H1 (cell line): Measurements from ENCODE around the gene TPRA1. TPM values are rescaled to one million over a fixed set of nuclear protein-coding genes. Genes with fewer than 3 reads are reported as not detected.

Source experiments
- CTCF ChIA-PET: fragments of 300-600 bp; sonication (Branson Sonifier 250); formaldehyde crosslinking; loops from one replicate; lab custom pipeline; 2021; ENCODE audit not compliant: partially characterized antibody; lab: Charles Lee
- POLR2A ChIA-PET: fragments of 300-600 bp; sonication (Branson Sonifier 250); formaldehyde crosslinking; loops from one replicate; lab custom pipeline; 2021; ENCODE audit warnings: inconsistent platforms; ENCODE audit not compliant: partially characterized antibody; lab: Charles Lee
- DNase-seq, 2 experiments: peaks; one replicate each; pipeline versions ENCODE4 v3.0.0 to v3.0.0-alpha.2; 2010 to 2022; ENCODE audit warnings: low spot score in 2 of 2, low read depth in 1 of 2, mixed read lengths in 1 of 2
- FAIRE-seq: peaks from 2 replicates; lab custom pipeline; 2011; peaks lifted over from hg19 to GRCh38; lab: Jason Lieb, UNC
- H2AFZ ChIP-seq: 2 replicates; pipeline ENCODE4 v1.8.1; 2012; ENCODE audit warnings: low read length, inconsistent platforms
- H2AK5ac ChIP-seq: 2 replicates; pipeline ENCODE4 v1.6.1; 2013; ENCODE audit warnings: low read depth, low read length
- H2BK120ac ChIP-seq: replicated peaks from 2 replicates; pipeline ENCODE3; 2013; ENCODE audit warnings: low read depth, low read length, inconsistent platforms
- H2BK12ac ChIP-seq: 2 replicates; pipeline ENCODE4 v1.6.1; 2013; ENCODE audit warnings: low read depth, low read length
- H2BK15ac ChIP-seq: 2 replicates; pipeline ENCODE4 v1.6.1; 2013; ENCODE audit warnings: low read length
- H2BK20ac ChIP-seq: 2 replicates; pipeline ENCODE4 v1.6.1; 2013; ENCODE audit warnings: low read length
- H2BK5ac ChIP-seq: 2 replicates; pipeline ENCODE4 v1.6.1; 2013; ENCODE audit warnings: low read depth, low read length
- H3K14ac ChIP-seq: 2 replicates; pipeline ENCODE4 v1.6.1; 2013; ENCODE audit warnings: inconsistent platforms; ENCODE audit not compliant: insufficient read length
- H3K18ac ChIP-seq: 2 replicates; pipeline ENCODE4 v1.6.1; 2013; ENCODE audit warnings: low read length; ENCODE audit errors: extremely low read depth
- H3K23ac ChIP-seq: 2 replicates; pipeline ENCODE4 v1.6.1; 2013; ENCODE audit warnings: inconsistent platforms; ENCODE audit not compliant: insufficient read length
- H3K23me2 ChIP-seq: 2 replicates; pipeline ENCODE4 v1.6.1; 2013; ENCODE audit warnings: low read depth, low read length
- H3K27ac ChIP-seq: 2 replicates; pipeline ENCODE4 v1.6.1; 2011; ENCODE audit warnings: low read depth, low read length, inconsistent platforms
- H3K27me3 ChIP-seq, 4 experiments: replicated peaks in 1 of 4; 1 replicate in 1 of 4; 2 replicates in 3 of 4; pipeline versions ENCODE4 v1.6.1 to v1.8.1; 2011 to 2013; ENCODE audit warnings: low read length in 3 of 4, mild to moderate bottlenecking in 3 of 4, inconsistent platforms in 2 of 4, mixed read lengths in 2 of 4, moderate library complexity in 1 of 4; ENCODE audit not compliant: control insufficient read depth in 3 of 4, insufficient read depth in 3 of 4; ENCODE audit errors: extremely low read depth in 1 of 4
- H3K36me3 ChIP-seq, 4 experiments: 2 replicates each; pipeline versions ENCODE4 v1.6.1 to v1.8.1; 2011 to 2013; ENCODE audit warnings: mild to moderate bottlenecking in 4 of 4, low read length in 3 of 4, moderate library complexity in 2 of 4, control low read depth in 1 of 4, inconsistent platforms in 1 of 4; ENCODE audit not compliant: insufficient read depth in 4 of 4, control insufficient read depth in 2 of 4
- H3K4ac ChIP-seq: replicated peaks from 2 replicates; pipeline ENCODE3; 2013; ENCODE audit warnings: low read length, low read depth, mixed read lengths, inconsistent platforms; ENCODE audit not compliant: insufficient read length
- H3K4me1 ChIP-seq, 4 experiments: replicated peaks in 1 of 4; 1 replicate in 1 of 4; 2 replicates in 3 of 4; pipeline versions ENCODE4 v1.6.1 to v1.8.1; 2011 to 2013; ENCODE audit warnings: low read length in 3 of 4, inconsistent platforms in 2 of 4, mixed read lengths in 1 of 4; ENCODE audit not compliant: insufficient read depth in 4 of 4, control insufficient read depth in 3 of 4
- H3K4me2 ChIP-seq, 2 experiments: 2 replicates each; pipeline versions ENCODE4 v1.6.1 to v1.8.1; 2011 to 2013; ENCODE audit warnings: low read depth in 2 of 2, low read length in 2 of 2, control low read depth in 1 of 2, inconsistent platforms in 1 of 2, mild to moderate bottlenecking in 1 of 2; ENCODE audit not compliant: insufficient read depth in 1 of 2
- H3K4me3 ChIP-seq, 4 experiments: fragments of 200-600, 300-600 bp in 1 of 4; sonication (generic), shearing (Covaris generic), sonication (Bioruptor Twin) in 1 of 4; 2 replicates each; pipeline versions ENCODE4 v1.5.1 to v1.8.1; 2011 to 2016; ENCODE audit warnings: low read length in 4 of 4, low read depth in 3 of 4, control low read depth in 2 of 4, inconsistent platforms in 2 of 4, mild to moderate bottlenecking in 2 of 4, mixed read lengths in 1 of 4, moderate library complexity in 1 of 4; ENCODE audit not compliant: insufficient read depth in 2 of 4; ENCODE audit errors: extremely low read depth in 1 of 4
- H3K56ac ChIP-seq: replicated peaks from 2 replicates; pipeline ENCODE3; 2013; ENCODE audit warnings: low read depth, mild to moderate bottlenecking, mixed read lengths, low read length, inconsistent platforms; ENCODE audit not compliant: insufficient read length
- H3K79me1 ChIP-seq: 2 replicates; pipeline ENCODE4 v1.6.1; 2013; ENCODE audit warnings: low read depth, low read length, control low read depth
- H3K79me2 ChIP-seq, 2 experiments: 2 replicates each; pipeline versions ENCODE4 v1.6.1 to v1.8.1; 2012 to 2013; ENCODE audit warnings: low read length in 2 of 2, mild to moderate bottlenecking in 2 of 2, inconsistent platforms in 1 of 2; ENCODE audit not compliant: insufficient read depth in 2 of 2, control insufficient read depth in 1 of 2
- H3K9ac ChIP-seq, 4 experiments: replicated peaks in 1 of 4; 1 replicate in 1 of 4; 2 replicates in 3 of 4; pipeline versions ENCODE4 v1.6.1 to v1.8.1; 2011 to 2013; ENCODE audit warnings: low read depth in 3 of 4, low read length in 3 of 4, control low read depth in 2 of 4, mild to moderate bottlenecking in 2 of 4, moderate library complexity in 2 of 4, inconsistent platforms in 1 of 4; ENCODE audit errors: extremely low read depth in 1 of 4
- H3K9me3 ChIP-seq, 2 experiments: 2 replicates each; pipeline versions ENCODE4 v1.6.1 to v1.8.1; 2012 to 2013; ENCODE audit warnings: mild to moderate bottlenecking in 2 of 2, moderate library complexity in 2 of 2, control low read depth in 1 of 2, inconsistent platforms in 1 of 2, low read depth in 1 of 2, low read length in 1 of 2, mixed read lengths in 1 of 2; ENCODE audit not compliant: insufficient read depth in 2 of 2
- H4K20me1 ChIP-seq, 2 experiments: replicated peaks in 1 of 2; 2 replicates each; pipeline versions ENCODE3 to v1.8.1; 2011 to 2013; ENCODE audit warnings: inconsistent platforms in 2 of 2, low read length in 2 of 2, mild to moderate bottlenecking in 1 of 2; ENCODE audit not compliant: insufficient read depth in 2 of 2, control insufficient read depth in 1 of 2
- H4K5ac ChIP-seq: 2 replicates; pipeline ENCODE4 v1.6.1; 2013; ENCODE audit warnings: low read length, low read depth, mixed read lengths, inconsistent platforms; ENCODE audit not compliant: insufficient read length
- H4K8ac ChIP-seq: 2 replicates; pipeline ENCODE4 v1.8.0; 2013; ENCODE audit warnings: mild to moderate bottlenecking, moderate library complexity, low read length, inconsistent platforms; ENCODE audit not compliant: insufficient read depth; ENCODE audit errors: extremely low read depth
- H4K91ac ChIP-seq: replicated peaks from 2 replicates; pipeline ENCODE3; 2013; ENCODE audit warnings: low read length, mixed read lengths, inconsistent platforms; ENCODE audit not compliant: insufficient read length
- CBX5 ChIP-seq: fragments of 300-800, 300-1000 bp; sonication (generic); IDR thresholded peaks from 2 replicates; pipeline ENCODE4 v1.7.1; 2016; ENCODE audit warnings: antibody characterized with exemption, low read length, low read depth
- NANOG ChIP-seq: IDR thresholded peaks from 2 replicates; pipeline ENCODE4 v1.6.1; 2011; ENCODE audit warnings: low read length, low read depth, mild to moderate bottlenecking, inconsistent platforms; ENCODE audit not compliant: insufficient read depth, poor library complexity, severe bottlenecking
- POLR2AphosphoS5 ChIP-seq: IDR thresholded peaks from 2 replicates; pipeline ENCODE4 v1.6.1; 2011; ENCODE audit warnings: low read depth, low read length
- SP4 ChIP-seq: IDR thresholded peaks from 2 replicates; pipeline ENCODE4 v1.6.1; 2012; ENCODE audit warnings: low read length, inconsistent platforms
- TBP ChIP-seq: IDR thresholded peaks from 2 replicates; pipeline ENCODE4 v1.6.1; 2011; ENCODE audit warnings: low read depth, low read length, improper control_type of control experiment
- WGBS, 2 experiments: shearing (Covaris generic) in 1 of 2; methylation state at CpG; one replicate each; pipeline versions ENCODE4 v1.1.6 to v1.1.7; 2013 to 2015; ENCODE audit warnings: low lambda C conversion rate in 2 of 2, mixed read lengths in 2 of 2, inconsistent platforms in 1 of 2, low coverage in 1 of 2, missing lambda C conversion rate in 1 of 2; ENCODE audit not compliant: insufficient replicate concordance in 2 of 2, insufficient coverage in 1 of 2, insufficient read length in 1 of 2; ENCODE audit errors: extremely low coverage in 1 of 2, missing lambda C conversion rate in 1 of 2; 5-methylcytosine and 5-hydroxymethylcytosine counted together
- polyA plus RNA-seq, 7 experiments: library from polyadenylated mRNA; depleted of rRNA in 3 of 7; stranded (reverse) in 5 of 7; unstranded in 2 of 7; fragments of >200 nt in 5 of 7; fragments of 200-250 nt in 2 of 7; gene quantifications; 1 replicate in 5 of 7; 2 replicates in 1 of 7; 4 replicates in 1 of 7; pipeline versions ENCODE4 v1.2.1 to v1.2.3, GENCODE V29; 2011 to 2013; ENCODE audit warnings: missing spikeins in 2 of 7, mixed read lengths in 2 of 7
- total RNA-seq: library from RNA; stranded (reverse); fragmentation: NEBNext Ultra II Directional; extraction: Animal tissue kit (Norgen Biotek cat#: 25700); gene quantifications from 2 replicates; pipeline ENCODE4 v1.2.1, GENCODE V29; 2021

The TPRA1 gene
- total and polyA plus RNA-seq, 2 of the 8 experiments (the other 6 are each of a cell fraction or from before 2014, with no cell fraction given) = 18.8 to 38.5 TPM

DNA sequence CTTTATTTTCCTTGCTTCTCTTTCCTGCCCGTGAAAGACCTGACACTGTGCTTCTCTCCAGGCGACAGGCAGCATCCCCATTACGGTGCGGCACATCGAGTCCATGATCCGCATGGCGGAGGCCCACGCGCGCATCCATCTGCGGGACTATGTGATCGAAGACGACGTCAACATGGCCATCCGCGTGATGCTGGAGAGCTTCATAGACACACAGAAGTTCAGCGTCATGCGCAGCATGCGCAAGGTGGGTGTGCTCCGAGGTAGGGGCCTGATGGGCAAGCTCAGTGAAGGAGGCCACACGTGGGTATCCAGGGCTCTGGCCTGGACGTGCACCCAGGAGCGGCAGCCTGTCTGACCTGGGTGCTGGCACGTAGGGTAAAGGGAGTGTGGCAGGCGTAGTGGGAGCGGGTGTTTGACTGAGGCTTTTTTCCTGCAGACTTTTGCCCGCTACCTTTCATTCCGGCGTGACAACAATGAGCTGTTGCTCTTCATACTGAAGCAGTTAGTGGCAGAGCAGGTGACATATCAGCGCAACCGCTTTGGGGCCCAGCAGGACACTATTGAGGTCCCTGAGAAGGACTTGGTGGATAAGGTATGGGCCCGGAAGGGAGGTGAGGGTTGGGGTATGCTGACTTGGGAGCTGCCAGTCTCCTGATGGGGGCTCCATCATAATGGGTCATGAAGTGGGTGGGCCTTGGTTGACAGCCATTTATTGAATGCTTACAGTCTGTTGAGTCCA is 30.3 kb upstream of the TPRA1 start:
- no peak overlapping the region for H4K8ac ChIP-seq
- peaks cover 51 to 67% (median 63%) of the 10 kb centered on the region in 4 experiments for H3K36me3 ChIP-seq
- DNase-seq = no peak
- no peak overlapping the region for H3K23ac ChIP-seq
- H3K9me3 ChIP-seq = no peaks in the 10 kb centered on the region
- H3K4me1 ChIP-seq = no peaks in the 10 kb centered on the region
- no peaks in the 10 kb centered on the region for H3K23me2 ChIP-seq
- H3K56ac ChIP-seq = no peak overlapping the region
- no peak overlapping the region for H2BK15ac ChIP-seq
- H4K20me1 ChIP-seq = peaks cover 6 to 30% of the 10 kb centered on the region in 2 experiments
- FAIRE-seq = no peak
- 94% methylated on average over 32 of the region's 32 CpGs; no CpG with 5 or more reads in 1 of the 2 experiments for WGBS, 2 experiments
- H3K79me2 ChIP-seq = no peaks in the 10 kb centered on the region
- no peak overlapping the region for H2AK5ac ChIP-seq
- no peak overlapping the region for H2AFZ ChIP-seq
- H2BK120ac ChIP-seq = no peak overlapping the region
- no peak overlapping the region for H3K9ac ChIP-seq
- H3K27me3 ChIP-seq = no peaks in the 10 kb centered on the region
- no peak overlapping the region for H3K14ac ChIP-seq
- H3K79me1 ChIP-seq = no peaks in the 10 kb centered on the region; the same call in 1 of the 2 replicates
- no peak overlapping the region for H3K4me3 ChIP-seq
- ChIA-PET POLR2A (interaction anchor here (0.7 to 8.6 kb wide), 6 partner anchors 8 to 45 kb away, joined by 3 to 182 read pairs (median 4); partner anchors contain the start of genes MCM2 and PODXL2), CTCF (interaction anchor here (0.5 to 2.0 kb wide), 4 partner anchors 12 to 61 kb away, joined by 3 to 16 read pairs (median 4); no protein-coding TSS in a partner anchor)
- H4K5ac ChIP-seq = no peak overlapping the region
- no peak overlapping the region for H2BK5ac ChIP-seq
- no peak overlapping the region for H3K4me2 ChIP-seq
- H3K27ac ChIP-seq = no peak overlapping the region
- no peak overlapping the region for H2BK12ac ChIP-seq
- H3K18ac ChIP-seq = no peak overlapping the region
- H2BK20ac ChIP-seq = no peak overlapping the region
- no peak overlapping the region for H4K91ac ChIP-seq
- H3K4ac ChIP-seq = no peak overlapping the region
- TF ChIP-seq SP4 (no peak), CBX5 (no peak), NANOG (no peak), POLR2AphosphoS5 (0 out of 2 replicates have a peak, but pooled peaks have one; percentile 52), TBP (no peak)
